HEK293T (cell line): Measurements from ENCODE around the gene TMEM107.

ENCODE experiments used
- BHLHE40 ChIP-seq: fragments of 450-650 bp; IDR thresholded peaks from 2 replicates; pipeline ENCODE4 v1.6.1; 2016; ENCODE audit warnings: mild to moderate bottlenecking, moderate library complexity, borderline replicate concordance
- ELF4 ChIP-seq: fragments of 450-650 bp; IDR thresholded peaks from 2 replicates; pipeline ENCODE4 v1.6.1; 2017; ENCODE audit warnings: antibody characterized with exemption
- FOXA1 ChIP-seq: fragments of 450-650 bp; IDR thresholded peaks from 2 replicates; pipeline ENCODE4 v1.6.1; 2016; ENCODE audit warnings: mild to moderate bottlenecking
- FOXK2 ChIP-seq: fragments of 450-650 bp; IDR thresholded peaks from 2 replicates; pipeline ENCODE4 v1.6.1; 2016; ENCODE audit warnings: mild to moderate bottlenecking
- L3MBTL2 ChIP-seq: fragments of 450-650 bp; conservative IDR thresholded peaks from 2 replicates; pipeline ENCODE4 v1.6.1; 2016; ENCODE audit warnings: mild to moderate bottlenecking
- LEF1 ChIP-seq: fragments of 450-650 bp; IDR thresholded peaks from 2 replicates; pipeline ENCODE4 v1.6.1; 2017; ENCODE audit warnings: mild to moderate bottlenecking, borderline replicate concordance
- NFRKB ChIP-seq: fragments of 450-650 bp; IDR thresholded peaks from 2 replicates; pipeline ENCODE4 v1.6.1; 2016; ENCODE audit warnings: mild to moderate bottlenecking, moderate library complexity
- SP1 ChIP-seq: fragments of 450-650 bp; IDR thresholded peaks from 2 replicates; pipeline ENCODE4 v1.6.1; 2017
- SUZ12 ChIP-seq: fragments of 450-650 bp; IDR thresholded peaks from 2 replicates; pipeline ENCODE4 v1.6.1; 2016; ENCODE audit warnings: mild to moderate bottlenecking
- TARDBP ChIP-seq: fragments of 450-650 bp; IDR thresholded peaks from 2 replicates; pipeline ENCODE4 v1.6.1; 2016
- TF ChIP-seq, protein P1 (sequence below): fragments of 450-650 bp; IDR thresholded peaks from 2 replicates; pipeline ENCODE4 v1.6.1; 2016

GRCh38 chr17:8141045-8141444 lies 35.1 kb downstream of the TMEM107 start:
- TF ChIP-seq SP1: no peak
- no peak for TF ChIP-seq FOXA1
- no peak for TF ChIP-seq BHLHE40
- TF ChIP-seq TARDBP: no peak
- TF ChIP-seq L3MBTL2: no peak
- TF ChIP-seq NFRKB: no peak
- no peak for TF ChIP-seq ELF4
- TF ChIP-seq FOXK2: no peak
- TF ChIP-seq SUZ12: no peak
- TF ChIP-seq, protein P1, sequence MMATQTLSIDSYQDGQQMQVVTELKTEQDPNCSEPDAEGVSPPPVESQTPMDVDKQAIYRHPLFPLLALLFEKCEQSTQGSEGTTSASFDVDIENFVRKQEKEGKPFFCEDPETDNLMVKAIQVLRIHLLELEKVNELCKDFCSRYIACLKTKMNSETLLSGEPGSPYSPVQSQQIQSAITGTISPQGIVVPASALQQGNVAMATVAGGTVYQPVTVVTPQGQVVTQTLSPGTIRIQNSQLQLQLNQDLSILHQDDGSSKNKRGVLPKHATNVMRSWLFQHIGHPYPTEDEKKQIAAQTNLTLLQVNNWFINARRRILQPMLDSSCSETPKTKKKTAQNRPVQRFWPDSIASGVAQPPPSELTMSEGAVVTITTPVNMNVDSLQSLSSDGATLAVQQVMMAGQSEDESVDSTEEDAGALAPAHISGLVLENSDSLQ: no peak
- TF ChIP-seq LEF1: no peak
